DND-41 (cell line): ENCODE results near the gene MICAL3.
"Not testable (repeated sequence)": the region's sequence is repeated elsewhere in the genome, so short reads cannot be mapped to it uniquely, and the experiment has no call there.

Experiments used
- ATAC-seq: fragments of 200-7000 bp; cut with Tn5 transposase; 3 replicates; pipeline ENCODE4 v1.9.1; 2021; ENCODE audit warnings: low read depth; ENCODE audit not compliant: insufficient read depth
- DNase-seq: peaks from one replicate; pipeline ENCODE4 v3.0.0-alpha.2; 2020
- H2AFZ ChIP-seq: 2 replicates; pipeline ENCODE4 v1.6.0; 2012; ENCODE audit warnings: low read depth, low read length
- H3K27ac ChIP-seq: 2 replicates; pipeline ENCODE4 v1.5.1; 2012; ENCODE audit warnings: low read length, inconsistent platforms
- H3K27me3 ChIP-seq: fragments of 200-600 bp; sonication (generic); 2 replicates; pipeline ENCODE4 v1.6.0; 2012; ENCODE audit warnings: low read length, mild to moderate bottlenecking, inconsistent platforms; ENCODE audit not compliant: insufficient read depth, poor library complexity
- H3K36me3 ChIP-seq: 2 replicates; pipeline ENCODE4 v1.5.1; 2012; ENCODE audit warnings: low read length, inconsistent platforms; ENCODE audit not compliant: insufficient read depth
- H3K4me1 ChIP-seq: 2 replicates; pipeline ENCODE4 v1.5.1; 2012; ENCODE audit warnings: mild to moderate bottlenecking, low read length; ENCODE audit not compliant: insufficient read depth
- H3K4me2 ChIP-seq: 2 replicates; pipeline ENCODE4 v1.6.0; 2012; ENCODE audit warnings: mild to moderate bottlenecking, moderate library complexity, low read length, inconsistent platforms; ENCODE audit not compliant: insufficient read depth
- H3K4me3 ChIP-seq, 2 experiments: fragments of 200-600 bp in 1 of 2; shearing (Covaris generic) in 1 of 2; 2 replicates each; pipeline ENCODE4 v1.5.1; 2012 to 2016; ENCODE audit warnings: inconsistent platforms in 2 of 2, low read length in 2 of 2, mild to moderate bottlenecking in 2 of 2, low read depth in 1 of 2, moderate library complexity in 1 of 2
- H3K79me2 ChIP-seq: 2 replicates; pipeline ENCODE4 v1.6.0; 2012; ENCODE audit warnings: low read length, inconsistent platforms; ENCODE audit not compliant: insufficient read depth
- H3K9ac ChIP-seq: 2 replicates; pipeline ENCODE4 v1.6.0; 2012; ENCODE audit warnings: low read depth, mild to moderate bottlenecking, inconsistent platforms, low read length, moderate library complexity
- H3K9me3 ChIP-seq: 2 replicates; pipeline ENCODE4 v1.5.1; 2012; ENCODE audit warnings: low read length, moderate library complexity, mild to moderate bottlenecking, inconsistent platforms; ENCODE audit not compliant: insufficient read depth, severe bottlenecking
- H4K20me1 ChIP-seq: 2 replicates; pipeline ENCODE4 v1.6.0; 2012; ENCODE audit warnings: low read length; ENCODE audit not compliant: insufficient read depth
- EZH2 ChIP-seq: IDR thresholded peaks from 3 replicates; pipeline ENCODE4 v1.6.1; 2012; ENCODE audit warnings: borderline replicate concordance, low read depth, mild to moderate bottlenecking, moderate library complexity, low read length, inconsistent platforms; ENCODE audit not compliant: severe bottlenecking
- TF ChIP-seq, protein P1 (sequence below): IDR thresholded peaks from 2 replicates; pipeline ENCODE4 v1.5.1; 2012; ENCODE audit warnings: borderline replicate concordance, low read length, moderate library complexity, mild to moderate bottlenecking; ENCODE audit not compliant: poor library complexity, severe bottlenecking; ENCODE audit errors: extremely low read depth

MICAL3 gene

DNA sequence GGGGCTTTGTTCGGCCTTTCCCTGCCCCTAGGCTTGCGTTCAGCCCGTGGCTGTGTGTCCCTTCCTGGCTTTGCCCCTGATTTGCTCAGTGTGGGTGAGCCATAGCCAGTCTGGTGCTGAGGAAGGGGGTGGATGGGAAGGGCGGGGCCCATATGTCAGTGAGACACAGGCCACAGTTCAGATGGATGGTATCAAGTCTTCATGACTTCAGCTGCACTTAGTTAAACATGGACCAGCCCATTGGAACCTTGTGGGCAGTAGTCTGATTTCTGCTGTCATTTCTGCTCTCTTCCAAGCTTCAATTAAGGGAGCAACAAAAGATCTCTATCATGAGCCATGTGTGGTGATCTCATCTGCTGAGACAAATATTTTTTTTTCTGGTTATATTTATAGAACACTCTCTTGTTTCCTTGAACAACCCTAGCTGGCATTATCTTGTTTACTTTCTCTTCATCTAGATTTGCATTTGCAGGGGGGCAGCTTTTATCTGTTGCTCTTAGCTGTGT lies 31.9 kb upstream of the MICAL3 start:
- DNase-seq = no peak
- ATAC-seq = no peak; the same call in 2 of the 3 replicates
- H3K36me3 ChIP-seq = no peaks in the 10 kb centered on the region

DNA sequence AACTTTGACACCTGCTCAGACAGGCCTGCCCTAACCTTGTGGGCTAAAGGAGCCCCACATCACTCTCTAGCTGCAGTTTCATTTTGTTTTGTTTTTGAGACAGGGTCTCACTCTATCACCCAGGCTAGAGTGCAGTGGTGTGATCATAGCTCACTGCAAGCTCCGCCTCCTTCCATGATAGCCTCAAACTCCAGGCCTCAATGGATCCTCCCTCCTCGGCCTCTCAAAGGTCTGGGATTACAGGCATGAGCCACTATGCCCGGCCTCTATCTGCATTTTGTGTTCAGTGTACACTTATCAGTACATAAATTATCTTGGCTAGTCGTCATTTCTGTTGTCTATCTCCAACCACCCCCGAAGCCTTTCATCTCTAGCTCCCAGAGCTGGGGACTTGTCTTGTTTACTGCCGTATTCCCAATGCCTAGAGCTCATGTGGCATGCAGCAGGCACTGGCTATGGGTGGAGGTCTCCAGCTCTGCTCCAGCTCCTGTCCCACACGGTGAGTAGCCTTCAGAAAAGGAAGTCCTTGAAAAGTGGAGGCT lies 31.3 kb upstream of the MICAL3 start:
- no peaks in the 10 kb centered on the region for H3K27me3 ChIP-seq
- no peak overlapping the region for H3K27ac ChIP-seq
- H3K4me2 ChIP-seq = no peak overlapping the region
- no peaks in the 10 kb centered on the region for H4K20me1 ChIP-seq
- H3K9me3 ChIP-seq = no peaks in the 10 kb centered on the region
- H3K79me2 ChIP-seq = no peaks in the 10 kb centered on the region
- no peaks in the 10 kb centered on the region for H3K4me1 ChIP-seq
- no peaks in the 10 kb centered on the region for H3K36me3 ChIP-seq
- ATAC-seq (no peak), DNase-seq (no peak)
- TF ChIP-seq, protein P1, sequence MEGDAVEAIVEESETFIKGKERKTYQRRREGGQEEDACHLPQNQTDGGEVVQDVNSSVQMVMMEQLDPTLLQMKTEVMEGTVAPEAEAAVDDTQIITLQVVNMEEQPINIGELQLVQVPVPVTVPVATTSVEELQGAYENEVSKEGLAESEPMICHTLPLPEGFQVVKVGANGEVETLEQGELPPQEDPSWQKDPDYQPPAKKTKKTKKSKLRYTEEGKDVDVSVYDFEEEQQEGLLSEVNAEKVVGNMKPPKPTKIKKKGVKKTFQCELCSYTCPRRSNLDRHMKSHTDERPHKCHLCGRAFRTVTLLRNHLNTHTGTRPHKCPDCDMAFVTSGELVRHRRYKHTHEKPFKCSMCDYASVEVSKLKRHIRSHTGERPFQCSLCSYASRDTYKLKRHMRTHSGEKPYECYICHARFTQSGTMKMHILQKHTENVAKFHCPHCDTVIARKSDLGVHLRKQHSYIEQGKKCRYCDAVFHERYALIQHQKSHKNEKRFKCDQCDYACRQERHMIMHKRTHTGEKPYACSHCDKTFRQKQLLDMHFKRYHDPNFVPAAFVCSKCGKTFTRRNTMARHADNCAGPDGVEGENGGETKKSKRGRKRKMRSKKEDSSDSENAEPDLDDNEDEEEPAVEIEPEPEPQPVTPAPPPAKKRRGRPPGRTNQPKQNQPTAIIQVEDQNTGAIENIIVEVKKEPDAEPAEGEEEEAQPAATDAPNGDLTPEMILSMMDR = no peak
- TF ChIP-seq EZH2 = no peak
- H3K4me3 ChIP-seq = no peak overlapping the region
- no peak overlapping the region for H3K9ac ChIP-seq
- H2AFZ ChIP-seq = no peak overlapping the region

More for the DNA sequence above, 31.9 kb upstream of the MICAL3 start:
- no peak overlapping the region for H3K4me3 ChIP-seq
- no peaks in the 10 kb centered on the region for H3K27me3 ChIP-seq
- no peaks in the 10 kb centered on the region for H3K79me2 ChIP-seq
- no peak overlapping the region for H3K27ac ChIP-seq
- H3K9me3 ChIP-seq = no peaks in the 10 kb centered on the region
- no peaks in the 10 kb centered on the region; the same call in 1 of the 2 replicates for H4K20me1 ChIP-seq
- H3K4me2 ChIP-seq = no peak overlapping the region
- TF ChIP-seq, protein P1 = no peak
- TF ChIP-seq EZH2 = no peak
- H3K9ac ChIP-seq = no peak overlapping the region
- no peaks in the 10 kb centered on the region for H3K4me1 ChIP-seq
- no peak overlapping the region for H2AFZ ChIP-seq

DNA sequence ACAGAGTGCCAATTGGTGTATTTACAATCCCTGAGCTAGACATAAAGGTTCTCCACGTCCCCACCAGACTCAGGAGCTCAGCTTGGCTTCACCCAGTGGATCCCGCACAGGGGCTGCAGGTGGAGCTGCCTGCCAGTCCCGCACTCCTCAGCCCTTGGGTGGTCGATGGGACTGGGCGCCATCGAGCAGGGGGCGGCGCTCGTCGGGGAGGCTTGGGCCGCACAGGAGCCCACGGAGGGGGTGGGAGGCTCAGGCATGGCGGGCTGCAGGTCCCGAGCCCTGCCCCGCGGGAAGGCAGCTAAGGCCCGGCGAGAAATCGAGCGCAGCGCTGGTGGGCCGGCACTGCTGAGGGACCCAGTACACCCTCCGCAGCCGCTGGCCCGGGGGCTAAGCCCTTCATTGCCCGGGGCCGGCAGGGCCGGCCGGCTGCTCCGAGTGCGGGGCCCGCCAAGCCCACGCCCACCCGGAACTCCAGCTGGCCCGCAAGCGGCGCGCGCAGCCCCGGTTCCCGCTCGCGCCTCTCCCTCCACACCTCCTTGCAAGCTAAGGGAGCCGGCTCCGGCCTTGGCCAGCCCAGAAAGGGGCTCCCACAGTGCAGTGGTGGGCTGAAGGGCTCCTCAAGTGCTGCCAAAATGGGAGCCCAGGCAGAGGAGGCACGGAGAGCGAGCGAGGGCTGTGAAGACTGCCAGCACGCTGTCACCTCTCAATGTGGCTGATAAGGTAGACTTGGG lies 29.0 kb upstream of the MICAL3 start:
- not testable (repeated sequence) for H3K9ac ChIP-seq, H3K79me2 ChIP-seq, H3K36me3 ChIP-seq, H3K27me3 ChIP-seq, H3K4me1 ChIP-seq, H3K4me2 ChIP-seq, H3K27ac ChIP-seq, H4K20me1 ChIP-seq, H3K4me3 ChIP-seq, ATAC-seq, DNase-seq, H3K9me3 ChIP-seq, H2AFZ ChIP-seq

DNA sequence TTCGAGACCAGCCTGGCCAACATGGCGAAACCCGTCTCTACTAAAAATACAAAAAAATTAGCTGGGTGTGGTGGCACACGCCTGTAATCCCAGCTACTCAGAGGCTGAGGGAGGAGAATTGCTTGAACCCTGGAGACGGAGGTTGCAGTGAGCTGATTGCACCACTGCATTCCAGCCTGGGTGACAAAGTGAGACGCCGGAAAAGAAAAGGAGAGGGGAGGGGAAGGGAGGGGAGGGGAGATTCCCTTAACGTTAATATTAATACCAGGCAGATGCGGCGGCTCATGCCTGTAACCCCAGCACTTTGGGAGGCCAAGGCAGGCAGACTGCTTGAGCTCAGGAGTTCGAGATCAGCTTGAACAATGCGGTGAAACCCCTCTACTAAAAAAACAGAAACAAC lies 26.8 kb upstream of the MICAL3 start:
- not testable (repeated sequence) for H3K9me3 ChIP-seq, H3K36me3 ChIP-seq, H3K9ac ChIP-seq, H3K27me3 ChIP-seq, DNase-seq, H4K20me1 ChIP-seq, H3K4me3 ChIP-seq, ATAC-seq, H3K79me2 ChIP-seq, H3K27ac ChIP-seq, H3K4me1 ChIP-seq, H2AFZ ChIP-seq, H3K4me2 ChIP-seq
